Measurements from ENCODE around the gene PTGES.

Gene PTGES

GRCh38 chr9:129722913-129723312, 29.9 kb downstream of the PTGES start:
- Histone ChIP-seq H3K27ac (ENCODE audit: low read length, poor library complexity, severe bottlenecking) (no peak overlapping the region), H3K9me3 (ENCODE audit: control insufficient read depth, low read length) (no peaks in the 10 kb centered on the region)

GRCh38 chr9:129720865-129721545, 31.8 kb downstream of the PTGES start:
- Histone ChIP-seq H3K14ac (ENCODE audit: low read length in 2 of 2) (peak overlapping the region in 1 of 2 experiments; percentile 77), H2BK15ac (ENCODE audit: low read depth, poor library complexity, severe bottlenecking) (no peak overlapping the region), H3K23ac (ENCODE audit: low read length in 2 of 2) (no peak overlapping the region), H3K79me1 (replicated peaks; ENCODE audit: low read length, poor library complexity, severe bottlenecking) (no peaks in the 10 kb centered on the region), H2AFZ (ENCODE audit: low read depth, low read length) (no peak overlapping the region), H2BK12ac (ENCODE audit: low read length in 2 of 2) (peak overlapping the region in 1 of 2 experiments; percentile 67), H3K4me2 (ENCODE audit: low read length, poor library complexity, severe bottlenecking) (no peak overlapping the region), H3K27me3 (ENCODE audit: control insufficient read depth in 1 of 2, insufficient read depth in 1 of 2, low read length in 2 of 2) (peaks cover 0 to 16% of the 10 kb centered on the region in 2 experiments), H2BK120ac (ENCODE audit: low read depth, low read length) (no peak overlapping the region), H3K18ac (ENCODE audit: low read depth in 1 of 2, low read length in 2 of 2) (no peak overlapping the region), H3K9me3 (ENCODE audit: control insufficient read depth, low read length) (no peaks in the 10 kb centered on the region), H3K9ac (ENCODE audit: low read length) (no peak overlapping the region), H4K8ac (ENCODE audit: low read length) (no peak overlapping the region), H3K4ac (ENCODE audit: low read depth in 1 of 2, low read length in 2 of 2) (no peak overlapping the region), H3K27ac (ENCODE audit: low read length, poor library complexity, severe bottlenecking) (no peak overlapping the region), H2AK5ac (ENCODE audit: low read length, severe bottlenecking) (no peak overlapping the region), H2BK5ac (ENCODE audit: low read depth, low read length, poor library complexity, severe bottlenecking) (no peak overlapping the region), H3K36me3 (ENCODE audit: control insufficient read depth in 1 of 2, insufficient read depth in 2 of 2, low read depth in 1 of 2, low read length in 2 of 2) (peaks cover 3 to 24% of the 10 kb centered on the region in 2 experiments), H3K4me1 (ENCODE audit: control insufficient read depth, insufficient read depth, low read depth, low read length) (no peaks in the 10 kb centered on the region), H4K91ac (ENCODE audit: low read length) (no peak overlapping the region), H3K4me3 (ENCODE audit: insufficient read depth in 1 of 2, low read depth in 1 of 2, low read length in 2 of 2) (no peak overlapping the region)
- WGBS, result 87% methylated on average over 24 of the region's 25 CpGs
- no peak for DNase-seq

More at GRCh38 chr9:129722913-129723312, 29.9 kb downstream of the PTGES start:
- Histone ChIP-seq H2BK12ac (ENCODE audit: low read length in 2 of 2) (no peak overlapping the region), H3K4me2 (ENCODE audit: low read length, poor library complexity, severe bottlenecking) (no peak overlapping the region), H3K4me3 (ENCODE audit: insufficient read depth in 1 of 2, low read depth in 1 of 2, low read length in 2 of 2) (no peak overlapping the region), H2AFZ (ENCODE audit: low read depth, low read length) (no peak overlapping the region), H3K4me1 (ENCODE audit: control insufficient read depth, insufficient read depth, low read depth, low read length) (peaks cover 2% of the 10 kb centered on the region), H3K23ac (ENCODE audit: low read length in 2 of 2) (no peak overlapping the region), H3K18ac (ENCODE audit: low read depth in 1 of 2, low read length in 2 of 2) (no peak overlapping the region), H3K9ac (ENCODE audit: low read length) (no peak overlapping the region), H2BK120ac (ENCODE audit: low read depth, low read length) (no peak overlapping the region), H3K14ac (ENCODE audit: low read length in 2 of 2) (no peak overlapping the region), H4K8ac (ENCODE audit: low read length) (no peak overlapping the region), H2BK5ac (ENCODE audit: low read depth, low read length, poor library complexity, severe bottlenecking) (no peak overlapping the region), H3K4ac (ENCODE audit: low read depth in 1 of 2, low read length in 2 of 2) (no peak overlapping the region), H4K91ac (ENCODE audit: low read length) (no peak overlapping the region), H3K36me3 (ENCODE audit: control insufficient read depth in 1 of 2, insufficient read depth in 2 of 2, low read depth in 1 of 2, low read length in 2 of 2) (peaks cover 3 to 24% of the 10 kb centered on the region in 2 experiments), H2BK15ac (ENCODE audit: low read depth, poor library complexity, severe bottlenecking) (no peak overlapping the region), H3K79me1 (replicated peaks; ENCODE audit: low read length, poor library complexity, severe bottlenecking) (no peaks in the 10 kb centered on the region), H2AK5ac (ENCODE audit: low read length, severe bottlenecking) (no peak overlapping the region), H3K27me3 (ENCODE audit: control insufficient read depth in 1 of 2, insufficient read depth in 1 of 2, low read length in 2 of 2) (peaks cover 0 to 16% of the 10 kb centered on the region in 2 experiments)
- WGBS, result 97% methylated on average over 5 of the region's 5 CpGs
- no peak for DNase-seq

- Histone ChIP-seq H3K4me1 (ENCODE audit: control insufficient read depth, insufficient read depth, low read depth, low read length) (no peaks in the 10 kb centered on the region), H3K4ac (ENCODE audit: low read depth in 1 of 2, low read length in 2 of 2) (no peak overlapping the region), H2BK5ac (ENCODE audit: low read depth, low read length, poor library complexity, severe bottlenecking) (no peak overlapping the region), H3K9me3 (ENCODE audit: control insufficient read depth, low read length) (no peaks in the 10 kb centered on the region), H2AFZ (ENCODE audit: low read depth, low read length) (no peak overlapping the region), H4K91ac (ENCODE audit: low read length) (no peak overlapping the region), H2AK5ac (ENCODE audit: low read length, severe bottlenecking) (no peak overlapping the region), H3K23ac (ENCODE audit: low read length in 2 of 2) (no peak overlapping the region), H3K9ac (ENCODE audit: low read length) (no peak overlapping the region), H3K27ac (ENCODE audit: low read length, poor library complexity, severe bottlenecking) (no peak overlapping the region), H3K36me3 (ENCODE audit: control insufficient read depth in 1 of 2, insufficient read depth in 2 of 2, low read depth in 1 of 2, low read length in 2 of 2) (peaks cover 3 to 24% of the 10 kb centered on the region in 2 experiments), H3K4me2 (ENCODE audit: low read length, poor library complexity, severe bottlenecking) (no peak overlapping the region), H3K27me3 (ENCODE audit: control insufficient read depth in 1 of 2, insufficient read depth in 1 of 2, low read length in 2 of 2) (peaks cover 0 to 21% of the 10 kb centered on the region in 2 experiments), H3K4me3 (ENCODE audit: insufficient read depth in 1 of 2, low read depth in 1 of 2, low read length in 2 of 2) (no peak overlapping the region), H2BK12ac (ENCODE audit: low read length in 2 of 2) (no peak overlapping the region), H2BK120ac (ENCODE audit: low read depth, low read length) (no peak overlapping the region), H4K8ac (ENCODE audit: low read length) (no peak overlapping the region), H3K79me1 (replicated peaks; ENCODE audit: low read length, poor library complexity, severe bottlenecking) (no peaks in the 10 kb centered on the region), H2BK15ac (ENCODE audit: low read depth, poor library complexity, severe bottlenecking) (no peak overlapping the region), H3K18ac (ENCODE audit: low read depth in 1 of 2, low read length in 2 of 2) (no peak overlapping the region), H3K14ac (ENCODE audit: low read length in 2 of 2) (no peak overlapping the region)
- no peak for DNase-seq
- WGBS, result 88% methylated on average over 31 of the region's 31 CpGs
These were observed 32.5 kb downstream of the PTGES start for GRCh38 chr9:129720181-129720864.

DNA sequence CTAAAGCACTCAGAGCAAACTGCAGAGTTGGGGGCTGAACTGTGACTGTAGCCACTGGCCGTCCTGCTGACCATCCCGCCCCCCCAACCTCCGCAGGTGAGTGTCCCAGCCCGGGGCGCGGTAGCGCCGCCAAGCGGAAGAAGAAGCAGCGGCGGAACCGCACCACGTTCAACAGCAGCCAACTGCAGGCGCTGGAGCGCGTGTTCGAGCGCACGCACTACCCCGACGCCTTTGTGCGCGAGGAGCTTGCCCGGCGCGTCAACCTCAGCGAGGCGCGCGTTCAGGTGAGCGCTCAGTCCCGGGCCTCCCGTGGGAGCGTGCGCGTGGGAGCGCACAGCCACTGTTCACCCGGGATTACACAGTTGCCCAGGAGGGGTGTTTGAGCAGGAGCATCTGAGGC, 33.7 kb downstream of the PTGES start:
- Histone ChIP-seq H3K18ac (ENCODE audit: low read depth in 1 of 2, low read length in 2 of 2) (no peak overlapping the region), H3K9ac (ENCODE audit: low read length) (no peak overlapping the region), H3K4me3 (ENCODE audit: insufficient read depth in 1 of 2, low read depth in 1 of 2, low read length in 2 of 2) (no peak overlapping the region), H3K4me2 (ENCODE audit: low read length, poor library complexity, severe bottlenecking) (no peak overlapping the region), H2BK120ac (ENCODE audit: low read depth, low read length) (no peak overlapping the region), H4K8ac (ENCODE audit: low read length) (no peak overlapping the region), H2BK12ac (ENCODE audit: low read length in 2 of 2) (peak overlapping the region in 1 of 2 experiments; percentile 4), H3K79me1 (replicated peaks; ENCODE audit: low read length, poor library complexity, severe bottlenecking) (no peaks in the 10 kb centered on the region), H2BK5ac (ENCODE audit: low read depth, low read length, poor library complexity, severe bottlenecking) (no peak overlapping the region), H3K4ac (ENCODE audit: low read depth in 1 of 2, low read length in 2 of 2) (no peak overlapping the region), H2AK5ac (ENCODE audit: low read length, severe bottlenecking) (no peak overlapping the region), H3K27me3 (ENCODE audit: control insufficient read depth in 1 of 2, insufficient read depth in 1 of 2, low read length in 2 of 2) (peaks cover 0 to 19% of the 10 kb centered on the region in 2 experiments), H2AFZ (ENCODE audit: low read depth, low read length) (no peak overlapping the region), H3K14ac (ENCODE audit: low read length in 2 of 2) (no peak overlapping the region), H3K36me3 (ENCODE audit: control insufficient read depth in 1 of 2, insufficient read depth in 2 of 2, low read depth in 1 of 2, low read length in 2 of 2) (peaks cover 3 to 24% of the 10 kb centered on the region in 2 experiments), H3K9me3 (ENCODE audit: control insufficient read depth, low read length) (no peaks in the 10 kb centered on the region), H3K4me1 (ENCODE audit: control insufficient read depth, insufficient read depth, low read depth, low read length) (no peaks in the 10 kb centered on the region), H4K91ac (ENCODE audit: low read length) (no peak overlapping the region), H3K23ac (ENCODE audit: low read length in 2 of 2) (no peak overlapping the region), H3K27ac (ENCODE audit: low read length, poor library complexity, severe bottlenecking) (no peak overlapping the region), H2BK15ac (ENCODE audit: low read depth, poor library complexity, severe bottlenecking) (no peak overlapping the region)
- 81% methylated on average over 38 of the region's 38 CpGs for WGBS
- no peak for DNase-seq

All from mesenchymal stem cell (in vitro differentiated cells and primary cell).